K562 (cell line): ENCODE results near the gene NEMP1. TPM values are rescaled to one million over a fixed set of nuclear protein-coding genes. Genes with fewer than 3 reads are reported as not detected.

Experiments
- ARHGAP35 ChIP-seq: fragments of 450-650 bp; IDR thresholded peaks from 2 replicates; pipeline ENCODE4 v1.6.1; 2018; ENCODE audit not compliant: partially characterized antibody
- CREM ChIP-seq: IDR thresholded peaks from 2 replicates; pipeline ENCODE4 v1.6.1; 2014; ENCODE audit warnings: antibody characterized with exemption, low read depth
- HNRNPL ChIP-seq: fragments of 200-400 bp; formaldehyde crosslinking; IDR thresholded peaks from 2 replicates; pipeline ENCODE4 v1.6.1; 2017; ENCODE audit warnings: low read depth, mild to moderate bottlenecking, low read length
- HOXB6 ChIP-seq: fragments of 250-450 bp; sonication (Bioruptor Pico); IDR thresholded peaks from 2 replicates; pipeline ENCODE4 v1.5.1; 2022; ENCODE audit warnings: mild to moderate bottlenecking, borderline replicate concordance
- KLF1 ChIP-seq: fragments of 450-650 bp; IDR thresholded peaks from 2 replicates; pipeline ENCODE4 v1.6.1; 2016; ENCODE audit warnings: missing genetic modification characterization, missing compliant biosample characterization
- MAZ ChIP-seq, 2 experiments: fragments of 450-650 bp in 1 of 2; sonication (generic) in 1 of 2; formaldehyde crosslinking; IDR thresholded peaks in 1 of 2; conservative IDR thresholded peaks in 1 of 2; 2 replicates each; pipeline versions ENCODE4 v1.4.0 to v1.5.0; 2020; ENCODE audit warnings: mild to moderate bottlenecking in 1 of 2, missing genetic modification reagents in 1 of 2
- MXI1 ChIP-seq: IDR thresholded peaks from 2 replicates; pipeline ENCODE4 v1.6.1; 2011; ENCODE audit warnings: low read depth, mild to moderate bottlenecking, improper control_type of control experiment, low read length
- NCOA6 ChIP-seq: fragments of 450-650 bp; IDR thresholded peaks from 2 replicates; pipeline ENCODE4 v1.6.1; 2017; ENCODE audit warnings: mild to moderate bottlenecking
- POLR2B ChIP-seq: fragments of 450-650 bp; IDR thresholded peaks from 2 replicates; pipeline ENCODE4 v1.6.1; 2018; ENCODE audit warnings: low read depth; ENCODE audit not compliant: partially characterized antibody
- POLR3G ChIP-seq: IDR thresholded peaks from 2 replicates; pipeline ENCODE4 v1.6.1; 2011; ENCODE audit not compliant: insufficient read length, insufficient replicate concordance; ENCODE audit errors: extremely low read depth
- RB1 ChIP-seq: fragments of 450-650 bp; IDR thresholded peaks from 2 replicates; pipeline ENCODE4 v1.6.1; 2017; ENCODE audit warnings: low read depth, mild to moderate bottlenecking
- RFX5 ChIP-seq: IDR thresholded peaks from 2 replicates; pipeline ENCODE4 v1.6.1; 2011; ENCODE audit warnings: low read depth, mild to moderate bottlenecking, improper control_type of control experiment, low read length
- SMARCE1 ChIP-seq: fragments of 450-650 bp; IDR thresholded peaks from 2 replicates; pipeline ENCODE4 v1.7.1; 2016; ENCODE audit warnings: mild to moderate bottlenecking
- SRSF1 ChIP-seq: fragments of 200-400 bp; formaldehyde crosslinking; IDR thresholded peaks from 2 replicates; pipeline ENCODE4 v1.6.1; 2017; ENCODE audit warnings: mild to moderate bottlenecking, low read depth, low read length, moderate library complexity
- TAF1 ChIP-seq: IDR thresholded peaks from 2 replicates; pipeline ENCODE4 v1.6.1; 2011; ENCODE audit warnings: mild to moderate bottlenecking, low read length, moderate library complexity; ENCODE audit not compliant: insufficient read depth, control insufficient read depth, severe bottlenecking; ENCODE audit errors: extremely low read depth
- ZBTB7A ChIP-seq: IDR thresholded peaks from 2 replicates; pipeline ENCODE4 v1.6.1; 2011; ENCODE audit warnings: low read depth, mild to moderate bottlenecking, low read length, moderate library complexity, borderline replicate concordance; ENCODE audit not compliant: control insufficient read depth
- ZNF12 ChIP-seq: sonication (generic); formaldehyde crosslinking; IDR thresholded peaks from 2 replicates; pipeline ENCODE4 v1.4.0; 2020; ENCODE audit warnings: mild to moderate bottlenecking, missing genetic modification reagents
- ZNF586 ChIP-seq: fragments of 450-650 bp; formaldehyde crosslinking; conservative IDR thresholded peaks from 2 replicates; pipeline ENCODE4 v1.4.0; 2020; ENCODE audit warnings: mild to moderate bottlenecking, moderate library complexity
- polyA plus RNA-seq, 8 experiments: library from polyadenylated mRNA; depleted of rRNA in 4 of 8; stranded (reverse) in 5 of 8; unstranded in 3 of 8; fragments of >200 nt; fragmentation: Nextera tagmentation in 2 of 8; fragmentation: Illumina TruSeq in 1 of 8; extraction: Ambion mirVana in 2 of 8; extraction: Trizol in 1 of 8; gene quantifications; 2 replicates each; pipeline versions ENCODE4 v1.2.1 to v1.2.3, GENCODE V29; 2011 to 2014; ENCODE audit warnings: inconsistent platforms in 1 of 8, missing spikeins in 1 of 8
- total RNA-seq, 7 experiments: library from RNA; depleted of rRNA in 6 of 7; stranded (reverse); fragments of >200 nt in 6 of 7; fragmentation: Illumina TruSeq in 2 of 7; extraction: Trizol in 2 of 7; gene quantifications; 2 replicates each; pipeline versions ENCODE4 v1.2.1 to v1.2.3, GENCODE V29; 2011 to 2021; ENCODE audit warnings: low replicate concordance in 1 of 7
- TF ChIP-seq, protein P1 (sequence below), 3 experiments: IDR thresholded peaks in 2 of 3; conservative IDR thresholded peaks in 1 of 3; 2 replicates each; pipeline ENCODE4 v1.5.1; 2011 to 2012; ENCODE audit warnings: low read length in 3 of 3, mild to moderate bottlenecking in 3 of 3, control low read depth in 2 of 3, improper control_type of control experiment in 1 of 3, inconsistent platforms in 1 of 3, low read depth in 1 of 3, mixed read lengths in 1 of 3, moderate library complexity in 1 of 3; ENCODE audit not compliant: insufficient read depth in 2 of 3
- TF ChIP-seq, protein P2 (sequence below), 3 experiments: fragments of 200-800 bp in 1 of 3; sonication (Bioruptor generic) in 1 of 3; sonication (generic) in 1 of 3; formaldehyde crosslinking in 1 of 3; IDR thresholded peaks; 2 replicates each; pipeline versions ENCODE4 v1.6.1 to v1.8.0; 2016 to 2022; ENCODE audit warnings: mild to moderate bottlenecking in 2 of 3, missing compliant biosample characterization in 2 of 3, missing genetic modification characterization in 2 of 3, missing genetic modification reagents in 1 of 3
- TF ChIP-seq, protein P3 (sequence below): fragments of 200-800 bp; sonication (Bioruptor generic); IDR thresholded peaks from 2 replicates; pipeline ENCODE4 v1.6.1; 2017; ENCODE audit warnings: missing genetic modification characterization, missing compliant biosample characterization

NEMP1 gene
- total and polyA plus RNA-seq, 9 of the 15 experiments (the other 6 are each of a cell fraction or from before 2014, with no cell fraction given), result 9.5 to 82.2 (median 41.2) TPM

DNA sequence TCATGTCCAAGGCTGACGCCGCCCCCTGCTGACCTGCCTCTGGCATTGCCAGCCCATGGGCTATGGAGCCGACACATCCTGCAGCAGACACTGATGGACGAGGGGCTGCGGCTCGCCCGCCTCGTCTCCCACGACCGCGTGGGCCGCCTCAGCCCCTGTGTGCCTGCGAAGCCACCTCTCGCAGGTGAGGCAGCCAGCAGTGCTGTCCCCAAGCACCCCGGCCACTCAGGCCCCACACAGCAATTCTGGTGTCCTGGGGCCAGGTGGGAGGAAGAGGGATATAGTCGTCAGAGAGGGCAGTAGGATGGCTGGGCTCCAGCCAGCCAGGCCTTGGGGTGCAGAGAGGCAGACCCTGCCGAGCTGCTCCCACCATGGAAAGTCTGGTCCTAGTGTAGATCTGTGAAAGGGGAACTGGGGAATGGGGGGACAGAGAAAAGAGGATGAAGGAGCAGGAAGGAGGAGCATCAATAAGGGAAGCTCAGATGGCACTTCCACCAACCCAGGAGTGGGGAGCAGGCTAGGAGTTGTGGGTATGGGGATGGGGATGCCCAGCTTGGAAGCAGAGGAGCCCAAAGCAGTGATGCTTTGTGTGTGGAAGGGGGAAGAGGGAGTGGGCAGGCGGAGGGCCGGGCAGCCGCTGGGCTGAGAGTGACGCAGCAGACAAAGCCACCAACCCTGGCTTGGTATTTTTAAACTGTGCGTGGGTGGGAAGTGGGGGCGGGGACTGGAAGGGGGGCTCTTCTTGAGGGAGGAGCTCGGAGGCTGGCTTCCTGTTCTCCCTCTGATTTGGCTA is 15.0 kb upstream of the NEMP1 start (continued):
- TF ChIP-seq, protein P1, sequence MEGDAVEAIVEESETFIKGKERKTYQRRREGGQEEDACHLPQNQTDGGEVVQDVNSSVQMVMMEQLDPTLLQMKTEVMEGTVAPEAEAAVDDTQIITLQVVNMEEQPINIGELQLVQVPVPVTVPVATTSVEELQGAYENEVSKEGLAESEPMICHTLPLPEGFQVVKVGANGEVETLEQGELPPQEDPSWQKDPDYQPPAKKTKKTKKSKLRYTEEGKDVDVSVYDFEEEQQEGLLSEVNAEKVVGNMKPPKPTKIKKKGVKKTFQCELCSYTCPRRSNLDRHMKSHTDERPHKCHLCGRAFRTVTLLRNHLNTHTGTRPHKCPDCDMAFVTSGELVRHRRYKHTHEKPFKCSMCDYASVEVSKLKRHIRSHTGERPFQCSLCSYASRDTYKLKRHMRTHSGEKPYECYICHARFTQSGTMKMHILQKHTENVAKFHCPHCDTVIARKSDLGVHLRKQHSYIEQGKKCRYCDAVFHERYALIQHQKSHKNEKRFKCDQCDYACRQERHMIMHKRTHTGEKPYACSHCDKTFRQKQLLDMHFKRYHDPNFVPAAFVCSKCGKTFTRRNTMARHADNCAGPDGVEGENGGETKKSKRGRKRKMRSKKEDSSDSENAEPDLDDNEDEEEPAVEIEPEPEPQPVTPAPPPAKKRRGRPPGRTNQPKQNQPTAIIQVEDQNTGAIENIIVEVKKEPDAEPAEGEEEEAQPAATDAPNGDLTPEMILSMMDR (IDR thresholded peaks at IDR 0.05 in 2 of 3, conservative IDR thresholded peaks at IDR 0.05 in 1 of 3; ENCODE audit: insufficient read depth in 2 of 3, low read depth in 1 of 3, low read length in 3 of 3), result peak; percentile 73 to 83 (median 79)
- no peak for TF ChIP-seq NCOA6
- TF ChIP-seq TAF1, result peak; percentile 34
- peak; percentile 66 for TF ChIP-seq ARHGAP35
- TF ChIP-seq, protein P2, sequence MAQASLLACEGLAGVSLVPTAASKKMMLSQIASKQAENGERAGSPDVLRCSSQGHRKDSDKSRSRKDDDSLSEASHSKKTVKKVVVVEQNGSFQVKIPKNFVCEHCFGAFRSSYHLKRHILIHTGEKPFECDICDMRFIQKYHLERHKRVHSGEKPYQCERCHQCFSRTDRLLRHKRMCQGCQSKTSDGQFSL (CRISPR knock-in tag; IDR thresholded peaks at IDR 0.05), result 0 out of 2 replicates have a peak, but pooled peaks have one; percentile 19
- TF ChIP-seq, protein P2 (tag; IDR thresholded peaks at IDR 0.05), result no peak
- TF ChIP-seq, protein P3, sequence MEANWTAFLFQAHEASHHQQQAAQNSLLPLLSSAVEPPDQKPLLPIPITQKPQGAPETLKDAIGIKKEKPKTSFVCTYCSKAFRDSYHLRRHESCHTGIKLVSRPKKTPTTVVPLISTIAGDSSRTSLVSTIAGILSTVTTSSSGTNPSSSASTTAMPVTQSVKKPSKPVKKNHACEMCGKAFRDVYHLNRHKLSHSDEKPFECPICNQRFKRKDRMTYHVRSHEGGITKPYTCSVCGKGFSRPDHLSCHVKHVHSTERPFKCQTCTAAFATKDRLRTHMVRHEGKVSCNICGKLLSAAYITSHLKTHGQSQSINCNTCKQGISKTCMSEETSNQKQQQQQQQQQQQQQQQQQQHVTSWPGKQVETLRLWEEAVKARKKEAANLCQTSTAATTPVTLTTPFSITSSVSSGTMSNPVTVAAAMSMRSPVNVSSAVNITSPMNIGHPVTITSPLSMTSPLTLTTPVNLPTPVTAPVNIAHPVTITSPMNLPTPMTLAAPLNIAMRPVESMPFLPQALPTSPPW (CRISPR knock-in tag), result peak; percentile 80
- no peak for TF ChIP-seq MXI1
- no peak for TF ChIP-seq RFX5
- TF ChIP-seq SMARCE1, result no peak
- no peak for TF ChIP-seq KLF1 (tag)
- peak; percentile 67 to 76 for TF ChIP-seq MAZ (CRISPR knock-in tag; conservative IDR thresholded peaks at IDR 0.05 in 1 of 2, IDR thresholded peaks at IDR 0.05 in 1 of 2)
- no peak for TF ChIP-seq ZNF12
- TF ChIP-seq POLR2B, result peak; percentile 57
- TF ChIP-seq HNRNPL, result 0 out of 2 replicates have a peak, but pooled peaks have one; percentile 49
- TF ChIP-seq CREM, result peak; percentile 35; the same call in 1 of the 2 replicates
- peak; percentile 81; the same call in 1 of the 2 replicates for TF ChIP-seq ZBTB7A
- peak; percentile 54; the same call in 1 of the 2 replicates for TF ChIP-seq RB1
- no peak for TF ChIP-seq ZNF586
- no peak for TF ChIP-seq POLR3G
- TF ChIP-seq SRSF1, result no peak
- no peak for TF ChIP-seq HOXB6
